Measurements from ENCODE around the gene DHX40.
A peak's percentile ranks its signal among the peaks of the same experiment; 100 is the strongest.
"Not testable (repeated sequence)": the region's sequence is repeated elsewhere in the genome, so short reads cannot be mapped to it uniquely, and the experiment has no call there.

DHX40 gene

DNA sequence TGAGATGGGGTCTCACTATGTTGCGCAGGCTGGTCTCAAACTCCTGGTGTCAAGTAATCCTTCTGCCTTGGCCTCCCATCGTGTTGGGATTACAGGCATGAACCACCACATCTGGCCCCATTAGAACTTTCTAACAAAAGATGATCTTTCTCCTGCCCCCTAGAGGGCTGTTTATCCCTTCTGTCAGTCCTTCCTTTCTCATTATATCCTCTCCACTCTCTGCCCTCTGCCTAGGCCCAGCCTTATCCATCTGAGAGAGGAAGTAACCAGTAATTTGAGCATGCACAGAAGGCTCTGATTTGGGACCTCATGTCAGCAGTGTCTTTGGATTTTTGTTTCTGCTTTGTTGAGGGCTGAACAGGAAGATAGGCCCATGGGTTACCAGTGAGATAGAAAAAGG is 4.4 kb upstream of the DHX40 start:
- Histone ChIP-seq H3K4me3 (ENCODE audit: low read depth, low read length) (no peak overlapping the region), H3K27ac (ENCODE audit: low read depth, low read length) (no peak overlapping the region), H3K36me3 (ENCODE audit: control insufficient read depth, insufficient read depth, low read length) (no peaks in the 10 kb centered on the region), H3K9ac (ENCODE audit: low read length) (no peak overlapping the region), H3K4me1 (ENCODE audit: control insufficient read depth, insufficient read depth, low read length) (no peaks in the 10 kb centered on the region), H3K9me3 (ENCODE audit: control insufficient read depth, insufficient read depth, low read depth, low read length) (peaks cover 9% of the 10 kb centered on the region), H3K27me3 (ENCODE audit: control insufficient read depth, insufficient read depth, low read length) (peaks cover 15% of the 10 kb centered on the region)

DNA sequence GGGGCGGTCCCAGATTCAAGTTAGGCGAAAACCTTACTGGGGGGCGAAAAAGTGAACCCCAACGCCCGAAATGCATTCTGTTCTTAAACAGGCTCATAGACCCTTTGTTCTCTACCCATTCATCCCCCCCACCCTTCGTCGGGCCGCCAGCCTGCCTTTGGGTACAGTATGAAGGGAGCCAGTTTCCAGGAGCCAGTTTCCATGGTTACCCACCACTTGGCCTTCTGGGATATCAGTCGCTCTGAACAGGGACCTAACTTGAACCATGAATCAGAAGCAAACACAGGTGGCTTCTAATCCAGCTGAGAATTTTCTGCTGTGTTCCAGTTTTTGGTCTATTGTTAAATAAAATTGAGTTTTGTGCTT is 532 bp downstream of the DHX40 start:
- 0 out of 2 replicates have a peak, but pooled peaks cover 3% of the 10 kb centered on the region for H3K4me1 ChIP-seq (ENCODE audit: control insufficient read depth, insufficient read depth, low read length)
- 0 out of 2 replicates have a peak overlapping the region, but pooled peaks have one; percentile 24 for H3K27ac ChIP-seq (ENCODE audit: low read depth, low read length)
- H3K4me3 ChIP-seq (ENCODE audit: low read depth, low read length) = peak overlapping the region; percentile 92
- H3K36me3 ChIP-seq (ENCODE audit: control insufficient read depth, insufficient read depth, low read length) = peaks cover 4% of the 10 kb centered on the region; the same call in 1 of the 2 replicates
- H3K9ac ChIP-seq (ENCODE audit: low read length) = peak overlapping the region; percentile 82
- peaks cover 9% of the 10 kb centered on the region for H3K9me3 ChIP-seq (ENCODE audit: control insufficient read depth, insufficient read depth, low read depth, low read length)
- peaks cover 15% of the 10 kb centered on the region for H3K27me3 ChIP-seq (ENCODE audit: control insufficient read depth, insufficient read depth, low read length)

DNA sequence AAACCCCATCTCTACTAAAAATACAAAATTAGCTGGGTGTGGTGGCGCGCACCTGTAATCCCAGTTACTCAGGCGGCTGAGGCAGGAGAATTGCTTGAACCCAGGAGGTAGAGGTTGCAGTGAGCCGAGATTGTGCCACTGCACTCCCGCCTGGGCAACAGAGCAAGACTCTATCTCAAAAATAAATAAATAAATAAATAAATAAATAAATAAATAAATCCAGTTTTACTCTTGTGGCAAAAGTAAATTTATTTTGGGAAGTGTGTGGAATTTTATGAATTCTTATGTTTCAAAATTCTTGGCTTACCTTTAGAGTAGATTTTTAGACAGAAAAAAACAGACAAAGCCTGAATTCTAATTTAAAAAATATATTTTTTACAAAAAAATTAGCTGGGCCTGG is 3.7 kb downstream of the DHX40 start:
- not testable (repeated sequence) for H3K4me3 ChIP-seq (ENCODE audit: low read depth, low read length); H3K36me3 ChIP-seq (ENCODE audit: control insufficient read depth, insufficient read depth, low read length)

DNA sequence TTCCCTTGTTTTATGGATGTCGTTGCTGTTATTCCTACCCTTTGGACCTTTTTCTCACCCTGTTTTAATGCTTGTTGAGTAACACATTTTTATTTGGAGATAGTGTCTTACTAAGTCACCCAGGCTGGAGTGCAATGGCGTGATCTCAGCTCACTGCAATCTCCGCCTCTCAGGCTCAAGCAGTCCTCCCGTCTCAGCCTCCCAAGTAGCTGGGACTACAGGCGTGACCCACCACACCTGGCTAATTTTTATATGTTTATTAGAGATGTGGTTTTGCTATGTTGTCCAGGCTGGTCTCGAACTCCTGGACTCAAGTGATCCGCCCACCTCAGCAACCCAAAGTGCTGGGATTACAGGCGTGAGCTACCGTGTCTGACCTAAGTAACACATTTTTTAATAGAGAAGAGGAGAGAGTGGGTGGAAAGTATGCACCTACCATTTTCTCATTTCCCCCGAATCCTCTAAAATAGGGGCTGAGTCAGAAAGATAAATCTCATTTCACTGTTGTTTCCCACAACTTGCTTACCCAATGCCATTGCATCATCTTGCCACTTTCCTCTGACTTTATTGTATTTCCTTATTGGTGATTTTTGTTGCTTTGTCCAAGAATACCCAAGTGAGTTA is 7.0 kb downstream of the DHX40 start:
- Histone ChIP-seq H3K9me3 (ENCODE audit: control insufficient read depth, insufficient read depth, low read depth, low read length) (no peaks in the 10 kb centered on the region), H3K36me3 (ENCODE audit: control insufficient read depth, insufficient read depth, low read length) (peaks cover 6% of the 10 kb centered on the region; the same call in 1 of the 2 replicates), H3K4me1 (ENCODE audit: control insufficient read depth, insufficient read depth, low read length) (no peaks in the 10 kb centered on the region), H3K27me3 (ENCODE audit: control insufficient read depth, insufficient read depth, low read length) (no peaks in the 10 kb centered on the region), H3K4me3 (ENCODE audit: low read depth, low read length) (no peak overlapping the region), H3K27ac (ENCODE audit: low read depth, low read length) (no peak overlapping the region), H3K9ac (ENCODE audit: low read length) (no peak overlapping the region)

More for the DNA sequence above, 3.7 kb downstream of the DHX40 start:
- H3K27ac ChIP-seq (ENCODE audit: low read depth, low read length); H3K4me1 ChIP-seq (ENCODE audit: control insufficient read depth, insufficient read depth, low read length); H3K9ac ChIP-seq (ENCODE audit: low read length); H3K9me3 ChIP-seq (ENCODE audit: control insufficient read depth, insufficient read depth, low read depth, low read length): not testable (repeated sequence)
- peaks cover 10% of the 10 kb centered on the region for H3K27me3 ChIP-seq (ENCODE audit: control insufficient read depth, insufficient read depth, low read length)

DNA sequence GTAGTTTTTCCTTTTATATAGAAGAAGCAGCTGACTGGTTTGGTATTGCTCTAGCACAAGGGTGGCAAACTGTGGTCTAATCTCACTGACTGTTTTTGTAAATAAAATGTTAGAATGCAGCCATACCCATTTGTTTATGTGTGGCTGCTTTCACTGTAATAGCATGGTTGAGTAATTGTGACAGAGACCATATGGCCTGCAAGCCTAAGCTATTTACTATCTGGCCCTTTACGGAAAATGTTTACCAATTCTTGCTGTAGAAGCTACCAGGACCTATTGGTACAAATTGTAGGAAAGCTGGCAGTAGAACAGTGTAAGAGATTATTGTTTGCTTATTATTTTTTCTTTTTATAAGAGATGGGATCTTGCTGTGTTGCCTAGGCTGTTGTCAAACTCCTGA is 18.8 kb downstream of the DHX40 start:
- not testable (repeated sequence) for H3K9me3 ChIP-seq (ENCODE audit: control insufficient read depth, insufficient read depth, low read depth, low read length); H3K9ac ChIP-seq (ENCODE audit: low read length); H3K4me3 ChIP-seq (ENCODE audit: low read depth, low read length); H3K36me3 ChIP-seq (ENCODE audit: control insufficient read depth, insufficient read depth, low read length); H3K4me1 ChIP-seq (ENCODE audit: control insufficient read depth, insufficient read depth, low read length); H3K27me3 ChIP-seq (ENCODE audit: control insufficient read depth, insufficient read depth, low read length); H3K27ac ChIP-seq (ENCODE audit: low read depth, low read length)

DNA sequence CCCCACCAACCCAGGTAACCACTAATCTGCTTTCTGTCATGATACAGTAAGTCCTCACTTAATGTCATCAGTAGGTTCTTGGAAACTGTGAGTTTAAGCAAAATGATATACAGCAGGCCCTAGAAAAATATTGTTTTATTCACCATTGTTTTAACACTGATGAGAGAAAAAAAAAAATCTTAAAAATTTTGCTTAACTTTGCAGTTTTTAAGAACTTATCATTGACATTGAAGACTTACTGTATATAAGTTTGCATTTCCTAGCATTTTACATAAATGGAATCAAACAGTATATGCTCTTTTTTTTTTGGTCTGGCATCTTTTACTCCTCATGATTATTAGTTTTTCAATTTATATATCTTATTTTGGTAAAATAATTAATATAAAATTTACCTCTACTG is 34.8 kb downstream of the DHX40 start:
- Histone ChIP-seq H3K27me3 (ENCODE audit: control insufficient read depth, insufficient read depth, low read length) (no peaks in the 10 kb centered on the region), H3K27ac (ENCODE audit: low read depth, low read length) (no peak overlapping the region), H3K36me3 (ENCODE audit: control insufficient read depth, insufficient read depth, low read length) (peaks cover 39% of the 10 kb centered on the region), H3K9ac (ENCODE audit: low read length) (no peak overlapping the region), H3K4me1 (ENCODE audit: control insufficient read depth, insufficient read depth, low read length) (0 out of 2 replicates have a peak, but pooled peaks cover 4% of the 10 kb centered on the region), H3K9me3 (ENCODE audit: control insufficient read depth, insufficient read depth, low read depth, low read length) (no peaks in the 10 kb centered on the region), H3K4me3 (ENCODE audit: low read depth, low read length) (no peak overlapping the region)

DNA sequence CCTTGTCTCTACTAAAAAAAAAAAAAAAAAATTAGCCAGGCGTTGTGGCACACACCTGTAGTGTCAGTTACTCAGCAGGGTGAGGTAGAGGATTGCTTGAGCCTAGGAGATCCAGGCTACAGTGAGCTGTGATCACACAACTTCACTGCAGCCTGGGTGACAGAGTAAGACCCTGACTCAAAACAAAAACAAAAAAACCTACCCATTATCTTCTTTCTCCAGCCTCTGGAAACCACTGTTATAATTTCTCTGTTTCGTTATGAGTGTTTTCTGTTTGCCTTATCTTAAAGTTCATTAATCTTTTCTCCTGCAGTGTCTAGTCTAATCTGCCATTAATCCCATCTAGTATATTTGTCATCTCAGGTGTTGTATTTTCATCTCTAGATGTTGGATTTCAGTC is 35.7 kb downstream of the DHX40 start:
- no peak overlapping the region for H3K4me3 ChIP-seq (ENCODE audit: low read depth, low read length)
- no peak overlapping the region for H3K27ac ChIP-seq (ENCODE audit: low read depth, low read length)
- 0 out of 2 replicates have a peak, but pooled peaks cover 4% of the 10 kb centered on the region for H3K4me1 ChIP-seq (ENCODE audit: control insufficient read depth, insufficient read depth, low read length)
- H3K9me3 ChIP-seq (ENCODE audit: control insufficient read depth, insufficient read depth, low read depth, low read length) = no peaks in the 10 kb centered on the region
- H3K36me3 ChIP-seq (ENCODE audit: control insufficient read depth, insufficient read depth, low read length) = peaks cover 47% of the 10 kb centered on the region
- H3K9ac ChIP-seq (ENCODE audit: low read length) = no peak overlapping the region
- no peaks in the 10 kb centered on the region for H3K27me3 ChIP-seq (ENCODE audit: control insufficient read depth, insufficient read depth, low read length)

DNA sequence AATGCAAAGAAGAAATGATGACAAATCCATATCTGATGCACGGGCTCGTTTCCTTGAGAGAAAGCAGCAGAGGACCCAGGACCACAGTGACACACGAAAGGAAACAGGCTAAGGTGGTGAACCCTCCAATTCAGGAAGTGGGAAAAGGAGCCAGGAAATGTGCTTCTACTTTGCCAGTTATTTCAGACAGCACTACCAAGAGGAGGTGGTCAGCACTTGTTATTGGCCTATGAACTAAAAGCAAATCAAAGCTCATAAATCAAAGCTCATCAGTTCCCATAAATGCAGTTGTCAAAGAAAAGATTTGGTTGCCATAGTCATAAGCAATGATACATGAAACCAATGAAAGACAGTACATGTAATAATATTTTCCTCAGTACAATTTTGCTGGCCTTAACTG is 41.7 kb downstream of the DHX40 start:
- no peaks in the 10 kb centered on the region for H3K9me3 ChIP-seq (ENCODE audit: control insufficient read depth, insufficient read depth, low read depth, low read length)
- H3K36me3 ChIP-seq (ENCODE audit: control insufficient read depth, insufficient read depth, low read length) = peaks cover 51% of the 10 kb centered on the region
- no peak overlapping the region for H3K9ac ChIP-seq (ENCODE audit: low read length)

DNA sequence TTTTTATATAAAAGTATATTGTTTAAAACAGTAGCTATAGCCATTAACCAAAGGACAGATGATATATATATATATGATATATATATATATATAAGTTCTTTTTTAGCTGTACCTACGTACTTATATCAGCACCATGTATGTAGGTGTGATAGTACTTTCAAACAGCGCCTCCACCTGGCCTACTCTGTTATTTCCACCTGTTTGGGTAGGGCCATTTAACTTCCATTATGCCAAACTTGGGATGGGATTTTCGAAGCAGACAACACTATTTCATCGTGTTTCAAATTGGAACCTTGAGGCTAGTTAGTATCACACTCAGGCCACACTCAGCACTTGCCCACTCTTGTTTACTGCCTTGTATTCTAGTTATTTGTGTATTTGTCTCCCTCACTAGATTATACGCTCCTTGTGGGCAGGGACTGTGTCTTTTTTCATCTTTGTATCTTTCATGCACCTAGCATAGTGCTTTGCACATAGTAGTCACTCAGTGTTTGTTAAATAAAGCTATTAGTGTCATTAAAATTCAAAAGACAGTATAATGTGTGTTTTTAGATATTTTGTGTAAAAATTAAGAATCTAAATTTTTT is 42.5 kb downstream of the DHX40 start:
- H3K9me3 ChIP-seq (ENCODE audit: control insufficient read depth, insufficient read depth, low read depth, low read length) = no peaks in the 10 kb centered on the region
- peaks cover 45% of the 10 kb centered on the region for H3K36me3 ChIP-seq (ENCODE audit: control insufficient read depth, insufficient read depth, low read length)
- H3K27me3 ChIP-seq (ENCODE audit: control insufficient read depth, insufficient read depth, low read length) = no peaks in the 10 kb centered on the region
- no peak overlapping the region for H3K9ac ChIP-seq (ENCODE audit: low read length)
- no peak overlapping the region for H3K4me3 ChIP-seq (ENCODE audit: low read depth, low read length)
- no peaks in the 10 kb centered on the region for H3K4me1 ChIP-seq (ENCODE audit: control insufficient read depth, insufficient read depth, low read length)
- H3K27ac ChIP-seq (ENCODE audit: low read depth, low read length) = no peak overlapping the region

More for the DNA sequence above, 41.7 kb downstream of the DHX40 start:
- no peaks in the 10 kb centered on the region for H3K4me1 ChIP-seq (ENCODE audit: control insufficient read depth, insufficient read depth, low read length)
- H3K27ac ChIP-seq (ENCODE audit: low read depth, low read length) = no peak overlapping the region
- no peak overlapping the region for H3K4me3 ChIP-seq (ENCODE audit: low read depth, low read length)
- H3K27me3 ChIP-seq (ENCODE audit: control insufficient read depth, insufficient read depth, low read length) = no peaks in the 10 kb centered on the region

DNA sequence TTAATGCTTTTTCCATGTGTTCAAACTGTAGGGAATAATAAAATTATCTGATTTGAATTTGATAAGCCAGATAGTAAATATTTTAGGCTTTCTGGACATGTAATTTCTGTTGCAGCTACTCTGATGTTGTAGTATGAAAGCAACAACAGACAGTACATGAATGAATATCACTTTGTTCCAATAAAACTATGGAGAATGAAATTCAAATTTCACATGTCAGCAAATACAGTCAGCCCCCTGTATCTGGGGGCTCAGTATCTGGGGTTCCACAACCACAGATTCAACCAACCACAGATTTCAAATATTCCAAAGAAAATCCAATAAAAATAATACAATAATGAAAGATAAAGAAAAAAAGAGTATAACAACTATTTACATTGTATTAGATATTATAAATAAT is 46.1 kb downstream of the DHX40 start:
- Histone ChIP-seq H3K4me3 (ENCODE audit: low read depth, low read length) (no peak overlapping the region), H3K36me3 (ENCODE audit: control insufficient read depth, insufficient read depth, low read length) (peaks cover 18% of the 10 kb centered on the region), H3K9ac (ENCODE audit: low read length) (no peak overlapping the region), H3K4me1 (ENCODE audit: control insufficient read depth, insufficient read depth, low read length) (no peaks in the 10 kb centered on the region; the same call in 1 of the 2 replicates), H3K27me3 (ENCODE audit: control insufficient read depth, insufficient read depth, low read length) (no peaks in the 10 kb centered on the region), H3K27ac (ENCODE audit: low read depth, low read length) (no peak overlapping the region), H3K9me3 (ENCODE audit: control insufficient read depth, insufficient read depth, low read depth, low read length) (no peaks in the 10 kb centered on the region)

DNA sequence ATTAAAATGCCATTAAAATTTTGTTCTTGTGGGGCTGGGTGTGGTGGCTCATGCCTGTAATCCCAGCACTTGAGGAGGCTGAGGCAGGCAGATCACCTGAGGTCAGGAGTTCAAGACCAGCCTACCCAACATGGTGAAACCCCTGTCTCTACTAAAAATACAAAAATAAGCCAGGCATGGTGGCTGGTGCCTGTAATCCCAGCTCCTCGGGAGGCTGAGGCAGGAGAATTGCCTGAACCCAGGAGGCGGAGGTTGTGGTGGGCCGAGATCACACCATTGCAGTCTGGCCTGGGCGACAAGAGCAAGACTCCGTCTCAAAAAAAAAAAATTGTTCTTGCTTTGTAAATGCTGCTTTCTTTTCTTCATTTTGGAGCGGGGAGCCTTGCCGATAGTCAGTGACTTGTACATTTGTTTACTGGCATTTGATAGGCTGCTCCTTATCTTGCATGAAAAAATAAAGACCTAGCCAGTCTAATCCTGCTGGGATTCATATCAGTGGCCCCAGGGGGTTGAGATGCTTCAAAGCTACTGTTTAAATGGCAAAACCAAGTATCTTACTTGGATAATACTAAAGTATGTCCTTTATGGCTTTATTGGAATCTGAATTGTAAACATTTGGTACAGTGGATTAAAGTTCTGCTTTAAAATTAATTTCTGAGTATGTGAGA is 51.0 kb downstream of the DHX40 start:
- H3K36me3 ChIP-seq (ENCODE audit: control insufficient read depth, insufficient read depth, low read length) = 0 out of 2 replicates have a peak, but pooled peaks cover 2% of the 10 kb centered on the region
- no peaks in the 10 kb centered on the region for H3K27me3 ChIP-seq (ENCODE audit: control insufficient read depth, insufficient read depth, low read length)
- H3K9me3 ChIP-seq (ENCODE audit: control insufficient read depth, insufficient read depth, low read depth, low read length) = no peaks in the 10 kb centered on the region
- no peak overlapping the region for H3K27ac ChIP-seq (ENCODE audit: low read depth, low read length)
- no peak overlapping the region for H3K4me3 ChIP-seq (ENCODE audit: low read depth, low read length)
- H3K9ac ChIP-seq (ENCODE audit: low read length) = no peak overlapping the region
- H3K4me1 ChIP-seq (ENCODE audit: control insufficient read depth, insufficient read depth, low read length) = peaks cover 15% of the 10 kb centered on the region
